Measurements from ENCODE around the gene SDK1.

The SDK1 gene

GRCh38 chr7:4042402-4043045, 741.5 kb downstream of the SDK1 start:
- DNase-seq (ENCODE audit: low read depth in 3 of 3): no peak

- no peak for DNase-seq (ENCODE audit: low read depth in 3 of 3)
Observed at GRCh38 chr7:4043988-4044387, 742.9 kb downstream of the SDK1 start.

- no peak for DNase-seq (ENCODE audit: low read depth in 3 of 3)
Observed at GRCh38 chr7:4045450-4045849, 744.4 kb downstream of the SDK1 start.

- no peak for DNase-seq (ENCODE audit: low read depth in 3 of 3)
Observed at GRCh38 chr7:4045975-4046374, 744.9 kb downstream of the SDK1 start.

- DNase-seq (ENCODE audit: low read depth in 3 of 3): no peak
Observed at GRCh38 chr7:4048336-4048735, 747.3 kb downstream of the SDK1 start.

GRCh38 chr7:4049202-4049601, 748.1 kb downstream of the SDK1 start:
- no peak for DNase-seq (ENCODE audit: low read depth in 3 of 3)

- DNase-seq (ENCODE audit: low read depth in 3 of 3): no peak
Observed at GRCh38 chr7:4050126-4050660, 749.1 kb downstream of the SDK1 start.

- no peak for DNase-seq (ENCODE audit: low read depth in 3 of 3)
Observed at GRCh38 chr7:4051696-4052095, 750.6 kb downstream of the SDK1 start.

GRCh38 chr7:4052130-4052529, 751.1 kb downstream of the SDK1 start:
- DNase-seq (ENCODE audit: low read depth in 3 of 3): no peak

- DNase-seq (ENCODE audit: low read depth in 3 of 3): no peak
Observed at GRCh38 chr7:4054158-4054557, 753.1 kb downstream of the SDK1 start.

GRCh38 chr7:4056552-4057288, 755.7 kb downstream of the SDK1 start:
- DNase-seq (ENCODE audit: low read depth in 3 of 3): no peak

GRCh38 chr7:4057289-4057616, 756.2 kb downstream of the SDK1 start:
- no peak for DNase-seq (ENCODE audit: low read depth in 3 of 3)

GRCh38 chr7:4058158-4058557, 757.1 kb downstream of the SDK1 start:
- DNase-seq (ENCODE audit: low read depth in 3 of 3): no peak

- no peak for DNase-seq (ENCODE audit: low read depth in 3 of 3)
Observed at GRCh38 chr7:4065190-4065589, 764.1 kb downstream of the SDK1 start.

- no peak for DNase-seq (ENCODE audit: low read depth in 3 of 3)
Observed at GRCh38 chr7:4066206-4066605, 765.2 kb downstream of the SDK1 start.

- DNase-seq (ENCODE audit: low read depth in 3 of 3): no peak
Observed at GRCh38 chr7:4066626-4067475, 765.8 kb downstream of the SDK1 start.

- no peak for DNase-seq (ENCODE audit: low read depth in 3 of 3)
Observed at GRCh38 chr7:4067476-4067760, 766.4 kb downstream of the SDK1 start.

- DNase-seq (ENCODE audit: low read depth in 3 of 3): no peak
Observed at GRCh38 chr7:4067874-4068273, 766.8 kb downstream of the SDK1 start.

GRCh38 chr7:4068286-4068685, 767.2 kb downstream of the SDK1 start:
- no peak for DNase-seq (ENCODE audit: low read depth in 3 of 3)

GRCh38 chr7:4069268-4070095, 768.4 kb downstream of the SDK1 start:
- DNase-seq (ENCODE audit: low read depth in 3 of 3): no peak

GRCh38 chr7:4070214-4070613, 769.2 kb downstream of the SDK1 start:
- DNase-seq (ENCODE audit: low read depth in 3 of 3): no peak
